HepG2 (cell line): Measurements from ENCODE around the gene SPTY2D1. TPM values are rescaled to one million over a fixed set of nuclear protein-coding genes. Genes with fewer than 3 reads are reported as not detected.

Experiments
- ATAC-seq: fragments of 200-7000 bp; cut with Tn5 transposase; 3 replicates; pipeline ENCODE4 v1.9.1; 2020; ENCODE audit warnings: mild to moderate bottlenecking, moderate library complexity
- BruUV-seq: library from RNA; stranded (reverse); fragments of 400-500 nt; replicated peaks from 2 replicates; lab custom pipeline; 2021; lab: Mats Ljungman, UMichigan
- CTCF ChIA-PET: fragments of 300-600 bp; formaldehyde crosslinking; extraction: SDS; loops from one replicate; lab custom pipeline; 2021; ENCODE audit warnings: low total read pairs, inconsistent platforms, low intra/inter-chr PET ratio; lab: Yijun Ruan, JAX
- POLR2A ChIA-PET: fragments of 350-600 bp; sonication (Branson Sonifier 250); formaldehyde crosslinking; loops from one replicate; lab custom pipeline; 2020; ENCODE audit warnings: antibody characterized with exemption, inconsistent platforms; lab: Yijun Ruan, JAX
- DNase-seq: peaks from one replicate; pipeline ENCODE4 v3.0.0-alpha.2; 2015; ENCODE audit warnings: low spot score
- FAIRE-seq: peaks from 3 replicates; lab custom pipeline; 2011; peaks lifted over from hg19 to GRCh38; lab: Jason Lieb, UNC
- H2AFZ ChIP-seq: one replicate; pipeline ENCODE4 v1.6.1; 2011; ENCODE audit warnings: low read length, inconsistent platforms
- H3K27ac ChIP-seq: fragments of 300-600 bp; 3 replicates; pipeline ENCODE4 v1.8.0; 2011; ENCODE audit warnings: mixed run types, mild to moderate bottlenecking, mixed read lengths, low read length, inconsistent platforms; ENCODE audit not compliant: insufficient read depth; ENCODE audit errors: extremely low read length
- H3K27me3 ChIP-seq, 2 experiments: fragments of 200-600 bp in 1 of 2; 2 replicates in 1 of 2; 3 replicates in 1 of 2; pipeline versions ENCODE4 v1.6.0 to v1.8.0; 2011; ENCODE audit warnings: low read length in 2 of 2, mild to moderate bottlenecking in 2 of 2, moderate library complexity in 2 of 2, inconsistent platforms in 1 of 2; ENCODE audit not compliant: insufficient read depth in 2 of 2, control insufficient read depth in 1 of 2
- H3K36me3 ChIP-seq, 2 experiments: fragments of 200-600 bp in 1 of 2; replicated peaks in 1 of 2; 2 replicates in 1 of 2; 3 replicates in 1 of 2; pipeline versions ENCODE4 v1.5.1 to v1.8.0; 2011; ENCODE audit warnings: low read length in 2 of 2, inconsistent platforms in 1 of 2; ENCODE audit not compliant: insufficient read depth in 2 of 2, control insufficient read depth in 1 of 2
- H3K4me1 ChIP-seq: 2 replicates; pipeline ENCODE4 v1.5.1; 2012; ENCODE audit warnings: low read length, inconsistent platforms; ENCODE audit not compliant: insufficient read depth
- H3K4me2 ChIP-seq: 2 replicates; pipeline ENCODE4 v1.6.0; 2011; ENCODE audit warnings: low read depth, low read length, inconsistent platforms
- H3K4me3 ChIP-seq, 3 experiments: fragments of 200-600 bp in 1 of 3; sonication (generic), shearing (Covaris generic) in 1 of 3; replicated peaks in 1 of 3; 2 replicates each; pipeline ENCODE4 v1.5.1; 2011 to 2016; ENCODE audit warnings: low read length in 3 of 3, inconsistent platforms in 2 of 3, low read depth in 2 of 3, mild to moderate bottlenecking in 2 of 3, control low read depth in 1 of 3, mixed read lengths in 1 of 3; ENCODE audit not compliant: insufficient read depth in 1 of 3
- H3K79me2 ChIP-seq: one replicate; pipeline ENCODE4 v1.6.1; 2011; ENCODE audit warnings: low read length, inconsistent platforms; ENCODE audit not compliant: insufficient read depth
- H3K9ac ChIP-seq: 2 replicates; pipeline ENCODE4 v1.6.0; 2011; ENCODE audit warnings: mild to moderate bottlenecking, low read depth, low read length, inconsistent platforms; ENCODE audit not compliant: insufficient read depth
- H3K9me3 ChIP-seq: 2 replicates; pipeline ENCODE4 v1.5.1; 2012; ENCODE audit warnings: mild to moderate bottlenecking, low read length
- H4K20me1 ChIP-seq: 2 replicates; pipeline ENCODE4 v1.6.0; 2011; ENCODE audit warnings: inconsistent platforms, mild to moderate bottlenecking, low read length, moderate library complexity; ENCODE audit not compliant: insufficient read depth
- CBX5 ChIP-seq: sonication (generic); formaldehyde crosslinking; IDR thresholded peaks from 2 replicates; pipeline ENCODE4 v1.4.0; 2020; ENCODE audit warnings: missing genetic modification reagents, borderline replicate concordance
- KDM5A ChIP-seq: fragments of 200-600 bp; sonication (generic); IDR thresholded peaks from 2 replicates; pipeline ENCODE4 v1.7.0; 2018; ENCODE audit warnings: antibody characterized with exemption, mild to moderate bottlenecking, low read length, borderline replicate concordance
- KLF11 ChIP-seq: IDR thresholded peaks from 2 replicates; pipeline ENCODE4 v1.6.1; 2016; ENCODE audit warnings: missing compliant biosample characterization
- SOX6 ChIP-seq, 2 experiments: fragments of 450-650 bp in 1 of 2; sonication (generic) in 1 of 2; formaldehyde crosslinking in 1 of 2; IDR thresholded peaks; 2 replicates each; pipeline versions ENCODE4 v1.4.0 to v1.6.1; 2017 to 2020; ENCODE audit warnings: antibody characterized with exemption in 1 of 2, mild to moderate bottlenecking in 1 of 2, missing genetic modification reagents in 1 of 2
- ZBTB20 ChIP-seq: sonication (generic); formaldehyde crosslinking; IDR thresholded peaks from 2 replicates; pipeline ENCODE4 v1.8.1; 2023; ENCODE audit warnings: missing genetic modification reagents, low read depth, mild to moderate bottlenecking, borderline replicate concordance
- ZFP82 ChIP-seq: sonication (generic); formaldehyde crosslinking; IDR thresholded peaks from 2 replicates; pipeline ENCODE4 v1.5.1; 2020; ENCODE audit warnings: mild to moderate bottlenecking, missing genetic modification reagents, borderline replicate concordance
- ZKSCAN1 ChIP-seq: fragments of 150-350 bp; IDR thresholded peaks from 2 replicates; pipeline ENCODE4 v1.6.1; 2014; ENCODE audit warnings: low read length
- ZNF253 ChIP-seq: sonication (generic); formaldehyde crosslinking; IDR thresholded peaks from 2 replicates; pipeline ENCODE4 v1.8.0; 2022; ENCODE audit warnings: mild to moderate bottlenecking, missing genetic modification reagents, borderline replicate concordance
- ZNF563 ChIP-seq: sonication (generic); formaldehyde crosslinking; IDR thresholded peaks from 2 replicates; pipeline ENCODE4 v1.8.0; 2022; ENCODE audit warnings: mild to moderate bottlenecking, moderate library complexity, missing genetic modification reagents
- ZNF607 ChIP-seq: sonication (generic); formaldehyde crosslinking; IDR thresholded peaks from 2 replicates; pipeline ENCODE4 v1.5.1; 2020; ENCODE audit warnings: missing genetic modification reagents, mild to moderate bottlenecking, borderline replicate concordance
- ZNF644 ChIP-seq: IDR thresholded peaks from 2 replicates; pipeline ENCODE4 v1.6.1; 2016; ENCODE audit warnings: low read depth
- ZNF674 ChIP-seq: sonication (generic); formaldehyde crosslinking; IDR thresholded peaks from 2 replicates; pipeline ENCODE4 v1.5.0; 2020; ENCODE audit warnings: low read depth, mild to moderate bottlenecking, missing genetic modification reagents
- ZNF720 ChIP-seq: sonication (generic); formaldehyde crosslinking; IDR thresholded peaks from 2 replicates; pipeline ENCODE4 v1.4.0; 2020; ENCODE audit warnings: missing genetic modification reagents
- ZNF749 ChIP-seq: sonication (generic); formaldehyde crosslinking; IDR thresholded peaks from 2 replicates; pipeline ENCODE4 v1.8.0; 2022; ENCODE audit warnings: mild to moderate bottlenecking, missing genetic modification reagents, moderate library complexity, borderline replicate concordance
- ZNF792 ChIP-seq: IDR thresholded peaks from 2 replicates; pipeline ENCODE4 v1.6.1; 2016
- WGBS: methylation state at CpG from one replicate; pipeline ENCODE4 v1.1.6; 2017; ENCODE audit warnings: low lambda C conversion rate; 5-methylcytosine and 5-hydroxymethylcytosine counted together
- in situ Hi-C: cut with HindIII; loops from 2 replicates; pipeline ENCODE4 v1.10.0; 2017; ENCODE audit warnings: low pct_unique_long_range_greater_than_20kb; ENCODE audit not compliant: extremely low pct_ligation_motif_present
- intact Hi-C: fragments of 100-400 bp; cut with micrococcal nuclease; formaldehyde crosslinking; loops from one replicate; pipeline ENCODE4 v1.10.0; 2022; ENCODE audit not compliant: unreplicated experiment
- polyA plus RNA-seq, 8 experiments: library from polyadenylated mRNA; depleted of rRNA in 3 of 8; stranded (reverse) in 7 of 8; unstranded in 1 of 8; fragments of >200 nt; fragmentation: Illumina TruSeq in 4 of 8; extraction: Trizol in 4 of 8; gene quantifications; 2 replicates each; pipeline versions ENCODE4 v1.2.1 to v1.2.3, GENCODE V29; 2011 to 2016; ENCODE audit warnings: low read depth in 4 of 8, missing spikeins in 1 of 8, mixed read lengths in 1 of 8; ENCODE audit not compliant: insufficient read depth in 1 of 8
- total RNA-seq, 5 experiments: library from RNA; depleted of rRNA; stranded (reverse); fragments of >200 nt; fragmentation: Illumina TruSeq; extraction: Trizol; gene quantifications; 2 replicates each; pipeline ENCODE4 v1.2.3, GENCODE V29; 2016; ENCODE audit warnings: low read depth in 1 of 5
- TF ChIP-seq, protein P1 (sequence below): sonication (generic); formaldehyde crosslinking; IDR thresholded peaks from 2 replicates; pipeline ENCODE4 v1.4.0; 2020; ENCODE audit warnings: mild to moderate bottlenecking, missing genetic modification reagents

Gene SPTY2D1
- total and polyA plus RNA-seq, 2 of the 13 experiments (the other 11 are each of a cell fraction or from before 2014, with no cell fraction given) = 6.9 to 14.8 TPM

GRCh38 chr11:18611196-18611595 is 22.9 kb downstream of the SPTY2D1 start:
- Histone ChIP-seq H3K4me1 (no peaks in the 10 kb centered on the region), H3K9ac (no peak overlapping the region), H3K4me2 (no peak overlapping the region), H3K27ac (no peak overlapping the region), H3K36me3 (peaks cover 15 to 55% of the 10 kb centered on the region in 2 experiments), H2AFZ (no peak overlapping the region), H4K20me1 (no peaks in the 10 kb centered on the region), H3K4me3 (no peak overlapping the region), H3K9me3 (no peaks in the 10 kb centered on the region), H3K79me2 (no peaks in the 10 kb centered on the region), H3K27me3 (no peaks in the 10 kb centered on the region)
- no peak for FAIRE-seq
- POLR2A ChIA-PET = no interaction called here
- no peak for TF ChIP-seq ZFP82 (CRISPR knock-in tag)
- TF ChIP-seq ZNF792 (CRISPR knock-in tag) = no peak
- TF ChIP-seq KLF11 = no peak
- TF ChIP-seq SOX6 (IDR thresholded peaks at IDR 0.05) = no peak
- no peak for TF ChIP-seq SOX6 (CRISPR knock-in tag; IDR thresholded peaks at IDR 0.05)
- TF ChIP-seq ZBTB20 (CRISPR knock-in tag) = no peak
- TF ChIP-seq ZNF749 (CRISPR knock-in tag) = no peak
- no peak for TF ChIP-seq CBX5 (CRISPR knock-in tag)
- TF ChIP-seq ZNF607 (CRISPR knock-in tag) = no peak
- no peak for TF ChIP-seq ZNF563 (CRISPR knock-in tag)
- no peak for TF ChIP-seq ZKSCAN1
- TF ChIP-seq, protein P1, sequence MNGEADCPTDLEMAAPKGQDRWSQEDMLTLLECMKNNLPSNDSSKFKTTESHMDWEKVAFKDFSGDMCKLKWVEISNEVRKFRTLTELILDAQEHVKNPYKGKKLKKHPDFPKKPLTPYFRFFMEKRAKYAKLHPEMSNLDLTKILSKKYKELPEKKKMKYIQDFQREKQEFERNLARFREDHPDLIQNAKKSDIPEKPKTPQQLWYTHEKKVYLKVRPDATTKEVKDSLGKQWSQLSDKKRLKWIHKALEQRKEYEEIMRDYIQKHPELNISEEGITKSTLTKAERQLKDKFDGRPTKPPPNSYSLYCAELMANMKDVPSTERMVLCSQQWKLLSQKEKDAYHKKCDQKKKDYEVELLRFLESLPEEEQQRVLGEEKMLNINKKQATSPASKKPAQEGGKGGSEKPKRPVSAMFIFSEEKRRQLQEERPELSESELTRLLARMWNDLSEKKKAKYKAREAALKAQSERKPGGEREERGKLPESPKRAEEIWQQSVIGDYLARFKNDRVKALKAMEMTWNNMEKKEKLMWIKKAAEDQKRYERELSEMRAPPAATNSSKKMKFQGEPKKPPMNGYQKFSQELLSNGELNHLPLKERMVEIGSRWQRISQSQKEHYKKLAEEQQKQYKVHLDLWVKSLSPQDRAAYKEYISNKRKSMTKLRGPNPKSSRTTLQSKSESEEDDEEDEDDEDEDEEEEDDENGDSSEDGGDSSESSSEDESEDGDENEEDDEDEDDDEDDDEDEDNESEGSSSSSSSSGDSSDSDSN = no peak
- TF ChIP-seq KDM5A = no peak
- no peak for TF ChIP-seq ZNF644 (CRISPR knock-in tag)
- no peak for TF ChIP-seq ZNF253 (CRISPR knock-in tag)
- no peak for TF ChIP-seq ZNF674 (CRISPR knock-in tag)
- no peak for TF ChIP-seq ZNF720
- in situ Hi-C loops (no loop called here), intact Hi-C loops (no loop called here)
- ATAC-seq = no peak
- CTCF ChIA-PET = no interaction called here
- BruUV-seq = no TSS peak
- WGBS = 97% methylated on average over 2 of the region's 2 CpGs
- DNase-seq = no peak
